Fibroblast of lung (primary cell): Measurements from ENCODE around the gene ZNF611. TPM values are rescaled to one million over a fixed set of nuclear protein-coding genes. Genes with fewer than 3 reads are reported as not detected.

Source experiments
- DNase-seq, 2 donors: peaks; one replicate each; pipeline versions ENCODE4 v3.0.0 to v3.0.0-alpha.2; 2010; ENCODE audit warnings: low read depth in 2 of 2
- H2AFZ ChIP-seq: 2 replicates; pipeline ENCODE4 v1.5.1; 2012; ENCODE audit warnings: low read length, control low read depth, inconsistent platforms
- H3K27ac ChIP-seq: 2 replicates; pipeline ENCODE4 v1.5.1; 2011; ENCODE audit warnings: low read length, control low read depth; ENCODE audit not compliant: insufficient read depth
- H3K27me3 ChIP-seq: 2 replicates; pipeline ENCODE4 v1.5.1; 2011; ENCODE audit warnings: mild to moderate bottlenecking, low read length; ENCODE audit not compliant: control insufficient read depth, insufficient read depth
- H3K36me3 ChIP-seq: 2 replicates; pipeline ENCODE4 v1.5.1; 2011; ENCODE audit warnings: low read length; ENCODE audit not compliant: control insufficient read depth, insufficient read depth
- H3K4me1 ChIP-seq: 2 replicates; pipeline ENCODE4 v1.5.1; 2011; ENCODE audit warnings: low read length; ENCODE audit not compliant: control insufficient read depth, insufficient read depth; ENCODE audit errors: extremely low read depth
- H3K4me2 ChIP-seq: 2 replicates; pipeline ENCODE4 v1.5.1; 2011; ENCODE audit warnings: low read length, control low read depth; ENCODE audit not compliant: insufficient read depth; ENCODE audit errors: extremely low read depth
- H3K4me3 ChIP-seq, 4 experiments: fragments of 200-600 bp in 1 of 4; sonication (generic) in 1 of 4; replicated peaks in 1 of 4; 2 replicates each; pipeline ENCODE4 v1.5.1; 2011 to 2016; ENCODE audit warnings: low read length in 4 of 4, low read depth in 3 of 4, mild to moderate bottlenecking in 3 of 4, control low read depth in 2 of 4, inconsistent platforms in 1 of 4, mixed read lengths in 1 of 4; ENCODE audit not compliant: insufficient read depth in 1 of 4; ENCODE audit errors: control extremely low read depth in 1 of 4
- H3K79me2 ChIP-seq: 2 replicates; pipeline ENCODE4 v1.5.1; 2012; ENCODE audit warnings: mild to moderate bottlenecking, low read length, inconsistent platforms; ENCODE audit not compliant: control insufficient read depth, insufficient read depth
- H3K9ac ChIP-seq: 2 replicates; pipeline ENCODE4 v1.5.1; 2011; ENCODE audit warnings: mild to moderate bottlenecking, low read length, control low read depth; ENCODE audit not compliant: insufficient read depth
- H3K9me3 ChIP-seq: 2 replicates; pipeline ENCODE4 v1.5.1; 2012; ENCODE audit warnings: low read depth, low read length; ENCODE audit not compliant: control insufficient read depth, insufficient read depth
- H4K20me1 ChIP-seq: 2 replicates; pipeline ENCODE4 v1.5.1; 2011; ENCODE audit warnings: low read length; ENCODE audit not compliant: control insufficient read depth, insufficient read depth; ENCODE audit errors: extremely low read depth
- CTCF ChIP-seq, 2 donors: IDR thresholded peaks in 1 of 2; conservative IDR thresholded peaks in 1 of 2; 1 replicate in 1 of 2; 2 replicates in 1 of 2; pipeline ENCODE4 v1.5.1; 2011 to 2012; ENCODE audit warnings: low read length in 2 of 2, control low read depth in 1 of 2, inconsistent platforms in 1 of 2, low read depth in 1 of 2, mild to moderate bottlenecking in 1 of 2
- EZH2 ChIP-seq: IDR thresholded peaks from 2 replicates; pipeline ENCODE4 v1.5.1; 2012; ENCODE audit warnings: low read length, control low read depth, mild to moderate bottlenecking; ENCODE audit errors: missing control alignments
- polyA plus RNA-seq, 2 donors: library from polyadenylated mRNA; depleted of rRNA in 1 of 2; stranded (reverse) in 1 of 2; unstranded in 1 of 2; fragments of >200 nt; gene quantifications; 2 replicates each; pipeline ENCODE4 v1.2.1, GENCODE V29; 2011 to 2012; ENCODE audit warnings: missing spikeins in 1 of 2
- total RNA-seq: library from RNA; depleted of rRNA; stranded (reverse); fragments of >200 nt; gene quantifications from 2 replicates; pipeline ENCODE4 v1.2.1, GENCODE V29; 2014

ZNF611 gene
- total and polyA plus RNA-seq, 2 donors (not counting 1 experiment from before 2014, with no cell fraction given): 6.9 to 14.5 TPM

DNA sequence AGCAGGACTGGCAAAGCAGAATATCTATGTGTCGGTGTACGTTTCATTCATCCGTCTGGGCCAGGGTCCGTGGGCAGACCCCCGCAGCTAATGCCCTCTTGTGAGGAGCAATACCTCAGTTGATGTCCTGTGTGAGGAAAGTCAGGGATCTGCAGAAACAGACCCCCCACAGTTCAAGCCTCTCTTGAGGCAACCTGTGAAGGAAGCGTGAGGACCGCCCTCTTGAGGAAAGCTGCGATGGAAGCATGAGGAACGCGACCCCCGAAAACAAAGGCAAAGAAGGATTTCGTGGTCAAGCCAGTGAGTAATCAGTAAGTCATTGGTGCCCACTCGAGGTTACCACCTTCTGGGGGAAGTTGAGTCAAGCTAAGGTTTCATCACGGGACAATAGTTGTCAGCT, 75.8 kb downstream of the ZNF611 start:
- H3K36me3 ChIP-seq: peaks cover 5% of the 10 kb centered on the region
- no peak overlapping the region for H3K27ac ChIP-seq
- no peak for TF ChIP-seq EZH2
- TF ChIP-seq CTCF (conservative IDR thresholded peaks at IDR 0.05 in 1 of 2, IDR thresholded peaks at IDR 0.05 in 1 of 2; ENCODE audit: low read depth in 1 of 2, low read length in 2 of 2): no peak
- no peak overlapping the region for H3K4me3 ChIP-seq
- no peaks in the 10 kb centered on the region for H3K4me1 ChIP-seq
- DNase-seq: no peak
- H3K4me2 ChIP-seq: no peak overlapping the region
- no peaks in the 10 kb centered on the region for H3K9me3 ChIP-seq
- no peaks in the 10 kb centered on the region for H4K20me1 ChIP-seq
- H2AFZ ChIP-seq: no peak overlapping the region
- no peak overlapping the region for H3K9ac ChIP-seq
- H3K79me2 ChIP-seq: no peaks in the 10 kb centered on the region
- no peaks in the 10 kb centered on the region for H3K27me3 ChIP-seq

DNA sequence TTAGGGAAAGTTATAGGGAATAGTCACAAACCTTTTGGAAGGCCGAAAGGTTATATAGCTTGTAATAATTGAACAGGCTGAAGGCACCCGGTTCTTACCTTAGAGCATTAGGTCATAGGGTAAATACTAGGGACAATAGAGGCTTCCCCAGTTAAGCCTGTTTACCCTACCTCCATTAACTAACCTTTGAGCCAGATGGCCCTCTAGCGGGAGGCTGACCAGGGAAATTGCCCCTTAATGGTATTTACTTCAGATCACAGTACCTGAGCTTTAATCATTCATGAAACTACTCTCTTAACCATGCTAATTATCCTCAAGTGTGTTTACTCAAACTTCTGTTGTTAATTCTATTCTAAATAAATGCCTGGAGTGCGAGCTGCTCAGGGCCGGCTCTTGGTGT, 76.2 kb downstream of the ZNF611 start:
- Histone ChIP-seq H3K9ac (no peak overlapping the region), H3K27ac (no peak overlapping the region), H3K27me3 (no peaks in the 10 kb centered on the region), H4K20me1 (no peaks in the 10 kb centered on the region), H3K36me3 (peaks cover 5% of the 10 kb centered on the region), H3K9me3 (no peaks in the 10 kb centered on the region), H2AFZ (no peak overlapping the region), H3K4me1 (no peaks in the 10 kb centered on the region), H3K4me3 (no peak overlapping the region), H3K4me2 (no peak overlapping the region), H3K79me2 (no peaks in the 10 kb centered on the region)
- TF ChIP-seq EZH2 (no peak), CTCF (conservative IDR thresholded peaks at IDR 0.05 in 1 of 2, IDR thresholded peaks at IDR 0.05 in 1 of 2; ENCODE audit: low read depth in 1 of 2, low read length in 2 of 2) (no peak)
- DNase-seq: no peak

DNA sequence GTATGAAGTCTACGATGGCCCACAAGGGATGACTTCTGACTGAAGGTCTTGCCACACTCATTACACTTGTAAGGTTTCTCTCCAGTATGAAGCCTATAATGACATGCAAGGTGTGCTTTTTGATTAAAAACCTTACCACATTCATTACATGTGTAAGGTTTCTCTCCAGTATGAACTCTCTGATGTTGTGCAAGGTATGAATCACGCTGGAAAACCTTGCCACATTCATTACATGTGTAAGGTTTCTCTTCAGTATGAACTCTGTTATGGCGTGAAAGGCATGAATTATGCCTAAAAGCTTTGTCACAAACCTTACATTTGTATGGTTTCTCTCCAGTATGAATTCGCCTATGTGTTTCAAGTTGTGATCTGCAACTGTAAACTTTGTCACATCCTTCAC, 81.7 kb downstream of the ZNF611 start:
- no peaks in the 10 kb centered on the region for H3K79me2 ChIP-seq
- TF ChIP-seq EZH2: no peak
- no peak for TF ChIP-seq CTCF (conservative IDR thresholded peaks at IDR 0.05 in 1 of 2, IDR thresholded peaks at IDR 0.05 in 1 of 2; ENCODE audit: low read depth in 1 of 2, low read length in 2 of 2)
- no peak for DNase-seq
- no peaks in the 10 kb centered on the region for H3K4me1 ChIP-seq
- H3K36me3 ChIP-seq: peaks cover 1% of the 10 kb centered on the region
- H3K27me3 ChIP-seq: no peaks in the 10 kb centered on the region
- no peak overlapping the region for H3K4me2 ChIP-seq
- H3K9me3 ChIP-seq: no peaks in the 10 kb centered on the region
- no peak overlapping the region for H3K9ac ChIP-seq
- H4K20me1 ChIP-seq: no peaks in the 10 kb centered on the region
- no peak overlapping the region for H3K4me3 ChIP-seq
- H2AFZ ChIP-seq: no peak overlapping the region
- H3K27ac ChIP-seq: no peak overlapping the region

Other genes starting within 250 kb of the ZNF611 start
- 17.7 and 23.1 TPM in 2 replicates for gene ZNF808, start 207.4 kb downstream of the ZNF611 start, total RNA-seq
- 6.0 and 6.1 TPM in 2 replicates for gene ZNF808, start 207.4 kb downstream of the ZNF611 start, polyA plus RNA-seq
- gene ZNF701, start 164.8 kb downstream of the ZNF611 start, total RNA-seq: 12.6 and 18.8 TPM in 2 replicates
- 5.7 and 6.8 TPM in 2 replicates for gene ZNF701, start 164.8 kb downstream of the ZNF611 start, polyA plus RNA-seq
- gene ZNF83, start 96.7 kb downstream of the ZNF611 start, total RNA-seq: 47.0 and 60.6 TPM in 2 replicates
- gene ZNF83, start 96.7 kb downstream of the ZNF611 start, polyA plus RNA-seq: 21.1 and 27.2 TPM in 2 replicates
- gene ZNF600, start 51.7 kb upstream of the ZNF611 start, total RNA-seq: 2.6 and 5.0 TPM in 2 replicates
- gene ZNF600, start 51.7 kb upstream of the ZNF611 start, polyA plus RNA-seq: 2.7 and 4.9 TPM in 2 replicates
- 15.4 and 15.7 TPM in 2 replicates for gene ZNF28, start 86.6 kb upstream of the ZNF611 start, total RNA-seq
- 7.5 and 11.4 TPM in 2 replicates for gene ZNF28, start 86.6 kb upstream of the ZNF611 start, polyA plus RNA-seq
- gene ZNF468, start 122.6 kb upstream of the ZNF611 start, total RNA-seq: 24.1 and 30.6 TPM in 2 replicates
- gene ZNF468, start 122.6 kb upstream of the ZNF611 start, polyA plus RNA-seq: 10.2 and 11.9 TPM in 2 replicates
- 14.6 and 19.7 TPM in 2 replicates for gene ZNF320, start 162.6 kb upstream of the ZNF611 start, total RNA-seq
- gene ZNF320, start 162.6 kb upstream of the ZNF611 start, polyA plus RNA-seq: 3.6 and 8.5 TPM in 2 replicates
- gene ZNF888, start 188.4 kb upstream of the ZNF611 start, total RNA-seq: 2.6 and 4.3 TPM in 2 replicates
- 1.6 and 2.4 TPM in 2 replicates for gene ZNF888, start 188.4 kb upstream of the ZNF611 start, polyA plus RNA-seq
- gene ZNF816, start 227.8 kb upstream of the ZNF611 start, total RNA-seq: 10.1 and 10.3 TPM in 2 replicates
- gene ZNF816, start 227.8 kb upstream of the ZNF611 start, polyA plus RNA-seq: 2.9 and 3.1 TPM in 2 replicates